NCI-H1694 (cell line): ENCODE results near the gene PITPNM3.

Source experiments
- DNase-seq: peaks from one replicate; lab custom pipeline; 2025; lab: John Stamatoyannopoulos, UW

PITPNM3 gene

DNA sequence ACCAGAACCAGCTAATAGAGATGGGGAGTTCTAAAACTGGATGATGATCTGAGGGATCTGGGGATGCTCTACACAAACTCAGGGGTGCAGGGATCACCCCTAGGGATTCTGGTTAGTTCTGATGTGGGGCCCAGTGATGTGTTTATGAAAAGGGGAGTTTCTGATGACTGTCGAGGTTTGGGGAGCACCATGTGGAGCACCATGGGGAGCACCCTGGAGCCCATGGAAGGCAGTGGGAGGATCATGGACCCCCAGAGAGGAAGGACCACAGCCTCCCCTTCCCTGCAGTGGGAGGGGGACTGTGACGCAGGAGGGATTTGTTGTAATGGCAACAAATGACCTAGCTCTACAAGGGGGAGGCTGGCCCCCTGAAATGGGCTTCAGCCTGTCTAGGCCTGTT is 93.7 kb downstream of the PITPNM3 start:
- DNase-seq = no peak

- DNase-seq = no peak
Measured at GRCh38 chr17:6461792-6462524, 94.4 kb downstream of the PITPNM3 start.

GRCh38 chr17:6461246-6461645 is 95.1 kb downstream of the PITPNM3 start:
- no peak for DNase-seq

GRCh38 chr17:6460531-6461161 is 95.7 kb downstream of the PITPNM3 start:
- no peak for DNase-seq

DNA sequence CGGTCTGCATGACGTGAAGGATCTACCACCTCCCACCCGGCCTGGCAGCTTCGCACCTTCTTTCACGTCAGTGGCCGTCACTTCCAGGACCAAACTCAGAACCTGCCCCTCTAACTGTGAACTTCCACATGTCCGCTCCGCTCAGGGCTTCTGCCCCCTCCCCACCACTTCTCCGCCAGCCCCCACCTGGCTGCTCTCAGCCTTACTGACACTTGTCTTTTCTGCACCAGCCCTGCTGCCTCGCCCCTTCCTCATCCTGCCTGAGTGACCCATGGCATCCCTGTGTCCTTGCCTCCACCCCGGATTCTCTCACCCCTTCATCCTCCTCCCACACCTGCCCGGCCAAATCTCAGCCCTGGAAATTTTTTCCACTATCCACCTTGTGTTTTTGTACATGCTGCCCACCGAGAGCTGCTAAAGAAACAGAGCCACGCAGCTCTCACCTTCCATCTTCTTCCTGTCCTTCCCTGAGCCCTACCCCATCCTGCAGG is 97.8 kb downstream of the PITPNM3 start:
- DNase-seq = no peak

- no peak for DNase-seq
Measured at GRCh38 chr17:6457688-6458459, 98.5 kb downstream of the PITPNM3 start.

DNA sequence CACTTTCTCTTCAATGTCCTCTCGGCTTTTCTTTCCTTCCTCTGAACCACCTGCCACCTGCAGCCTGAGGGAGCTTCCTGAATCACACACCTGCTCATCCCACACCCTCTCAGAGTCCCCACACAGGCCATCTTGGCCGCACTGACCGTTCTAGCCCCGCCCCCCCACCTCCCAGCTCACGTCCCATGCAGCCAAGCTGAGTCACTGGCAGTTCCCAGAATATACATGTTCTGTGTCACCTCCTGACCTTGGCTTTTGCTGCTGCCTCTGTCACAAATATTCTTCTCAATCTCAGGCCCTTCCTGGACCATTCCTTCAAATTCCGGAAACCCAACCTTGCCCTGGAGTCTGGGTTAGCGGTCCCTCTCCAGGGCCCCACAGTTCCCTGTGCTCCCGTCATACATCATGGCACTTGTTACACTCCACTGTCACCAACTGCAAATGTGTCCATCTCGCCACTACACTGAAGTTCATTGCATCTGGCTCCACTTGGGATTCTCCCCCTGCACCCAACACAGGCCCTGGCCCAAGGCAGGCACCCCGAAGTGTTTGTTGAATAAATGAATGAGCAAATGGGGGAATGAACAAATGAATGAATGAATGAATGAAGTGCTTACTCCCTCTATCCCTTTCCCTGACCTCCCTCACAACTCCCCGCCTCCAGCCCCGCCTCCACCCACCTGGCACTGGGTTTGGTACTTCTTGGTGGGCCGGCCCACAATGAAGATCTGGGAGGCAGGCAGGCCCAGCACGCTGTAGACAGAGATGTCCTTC is 99.3 kb downstream of the PITPNM3 start:
- no peak for DNase-seq

DNA sequence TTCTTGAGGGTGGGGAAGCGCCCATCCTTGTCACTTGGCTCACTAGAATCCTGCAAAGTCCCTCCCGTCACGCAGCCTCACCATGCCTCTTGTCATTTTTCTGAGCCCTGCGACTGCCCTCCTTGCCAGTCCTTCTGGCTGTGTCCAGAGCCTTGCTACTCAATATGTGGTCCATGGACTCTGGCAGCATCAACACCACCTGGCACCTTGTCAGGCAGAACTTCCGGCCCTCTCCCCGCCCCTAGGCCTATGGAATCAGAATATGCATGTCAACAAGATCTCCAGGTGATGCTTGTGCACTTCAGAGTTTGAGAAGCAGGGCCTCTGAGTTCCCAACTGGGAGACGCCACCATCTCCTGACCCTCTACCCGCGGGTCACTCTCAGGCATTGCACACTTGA is 100.0 kb downstream of the PITPNM3 start:
- DNase-seq = no peak

- DNase-seq = no peak
Measured at GRCh38 chr17:6455321-6455705, 101.0 kb downstream of the PITPNM3 start.

- no peak for DNase-seq
Measured at GRCh38 chr17:6454495-6455320, 101.6 kb downstream of the PITPNM3 start.

DNA sequence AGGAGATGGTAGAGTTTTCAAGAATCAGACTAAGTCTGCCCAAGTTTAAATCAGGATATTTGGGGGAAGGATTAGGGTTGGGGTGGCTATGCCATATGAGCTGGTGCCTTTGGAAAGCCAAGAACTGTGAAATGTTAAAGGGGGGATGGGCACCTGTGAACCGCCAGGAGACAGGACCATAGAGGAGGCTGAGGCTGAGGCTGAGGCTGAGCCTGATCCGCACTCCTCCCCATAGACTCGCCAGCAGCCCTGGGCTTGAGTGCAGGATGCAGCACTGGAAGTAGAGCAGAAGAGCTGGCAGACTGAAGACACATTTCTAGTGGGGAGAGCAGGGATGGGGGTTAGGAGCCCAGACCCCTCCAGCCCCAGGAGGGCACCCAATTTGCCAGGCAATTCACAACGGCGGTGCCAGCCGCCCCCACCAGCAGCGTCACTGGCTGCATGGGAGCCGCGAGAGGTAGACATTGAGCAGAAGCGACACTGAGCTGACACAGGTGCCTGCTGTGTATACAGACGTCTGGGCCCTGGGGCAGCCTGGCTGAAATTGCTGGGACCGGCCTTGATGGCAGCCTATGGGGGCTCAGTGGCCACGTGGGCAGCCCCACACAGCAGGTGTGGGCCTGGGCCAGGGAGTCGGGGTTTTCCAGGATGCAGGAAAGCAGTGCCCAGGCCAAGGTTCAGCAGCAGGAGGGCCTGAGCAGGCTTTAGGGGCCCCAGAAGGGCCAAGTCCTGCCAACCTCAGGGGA is 102.9 kb downstream of the PITPNM3 start:
- no peak for DNase-seq

DNA sequence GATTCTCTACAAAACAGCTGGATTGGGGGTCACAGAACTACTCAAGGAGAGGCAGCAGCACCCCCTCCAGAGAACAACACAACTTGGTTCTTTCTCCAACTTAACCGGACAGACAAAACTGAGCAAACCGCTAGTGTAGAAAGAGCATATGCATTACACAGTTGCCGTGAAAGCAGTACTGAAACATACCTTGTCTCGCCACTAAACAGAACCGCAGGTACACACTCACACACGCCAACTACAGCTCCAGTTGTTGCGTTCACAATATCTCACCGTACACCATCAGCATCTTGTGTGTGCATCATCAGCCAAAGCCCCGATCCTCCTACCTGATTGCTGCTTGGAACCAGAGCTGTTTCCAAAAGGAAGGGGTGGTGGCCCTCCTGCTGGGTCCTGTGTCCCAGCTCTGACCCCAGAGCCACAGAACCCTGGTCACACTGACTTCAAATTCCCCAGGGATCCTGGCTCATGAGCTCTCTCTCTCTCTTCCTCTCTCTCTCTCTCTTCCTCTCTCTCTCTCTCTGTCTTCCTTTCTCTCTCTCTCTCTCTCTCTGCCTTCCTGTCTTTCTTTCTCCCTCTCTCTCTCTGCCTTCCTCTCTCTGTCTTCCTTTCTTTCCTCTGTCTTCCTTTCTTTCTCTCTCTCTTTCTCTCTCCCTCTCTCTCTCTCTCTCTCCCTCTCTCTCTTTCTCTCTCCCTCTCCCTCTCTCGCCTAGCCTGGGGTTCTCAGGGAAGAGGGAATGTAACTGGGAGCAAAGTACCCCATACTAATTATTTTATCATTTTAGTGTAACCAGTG is 103.7 kb downstream of the PITPNM3 start:
- no peak for DNase-seq

GRCh38 chr17:6450926-6451832 is 105.2 kb downstream of the PITPNM3 start:
- DNase-seq = peak; percentile 5

DNA sequence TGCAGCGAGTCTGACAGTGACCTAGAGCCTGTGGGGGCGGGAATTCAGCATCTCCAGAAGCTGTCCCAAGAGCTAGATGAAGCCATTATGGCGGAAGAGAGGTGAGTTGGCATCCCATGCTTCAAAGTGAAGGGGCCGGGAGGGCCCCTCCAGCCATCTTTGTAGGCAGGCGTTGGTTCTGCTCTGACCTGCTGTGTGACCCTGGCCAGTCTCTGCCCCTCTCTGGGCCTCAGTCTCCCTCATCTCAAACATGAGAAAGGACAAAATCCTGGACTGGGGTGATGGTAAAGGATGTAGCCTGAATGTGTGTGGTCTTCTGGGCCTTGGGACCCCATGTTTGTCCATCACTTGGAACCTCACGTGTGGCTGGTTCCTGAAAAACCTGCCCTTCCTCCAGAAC is 107.0 kb downstream of the PITPNM3 start:
- no peak for DNase-seq

DNA sequence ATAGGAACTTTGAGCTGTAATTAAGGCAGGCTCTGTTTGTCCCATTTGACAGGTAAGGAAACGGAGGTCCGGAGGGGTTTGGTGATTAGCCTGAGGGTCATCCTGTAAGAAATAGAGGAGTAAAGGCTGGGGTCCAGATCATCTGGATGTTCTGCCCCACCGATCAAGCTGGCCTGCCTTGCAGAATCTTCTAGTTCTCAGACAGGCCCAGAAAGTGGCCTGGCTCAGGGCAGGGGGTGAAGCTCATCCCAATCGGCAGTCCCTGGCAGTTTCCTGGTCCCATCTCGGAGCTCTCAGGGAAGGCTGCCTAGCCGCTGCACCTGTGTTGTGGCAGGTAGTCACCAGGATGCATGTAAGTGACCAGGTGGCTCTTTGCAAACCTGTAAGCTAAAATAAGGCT is 107.9 kb downstream of the PITPNM3 start:
- no peak for DNase-seq

GRCh38 chr17:6446516-6447100 is 109.7 kb downstream of the PITPNM3 start:
- DNase-seq = no peak

DNA sequence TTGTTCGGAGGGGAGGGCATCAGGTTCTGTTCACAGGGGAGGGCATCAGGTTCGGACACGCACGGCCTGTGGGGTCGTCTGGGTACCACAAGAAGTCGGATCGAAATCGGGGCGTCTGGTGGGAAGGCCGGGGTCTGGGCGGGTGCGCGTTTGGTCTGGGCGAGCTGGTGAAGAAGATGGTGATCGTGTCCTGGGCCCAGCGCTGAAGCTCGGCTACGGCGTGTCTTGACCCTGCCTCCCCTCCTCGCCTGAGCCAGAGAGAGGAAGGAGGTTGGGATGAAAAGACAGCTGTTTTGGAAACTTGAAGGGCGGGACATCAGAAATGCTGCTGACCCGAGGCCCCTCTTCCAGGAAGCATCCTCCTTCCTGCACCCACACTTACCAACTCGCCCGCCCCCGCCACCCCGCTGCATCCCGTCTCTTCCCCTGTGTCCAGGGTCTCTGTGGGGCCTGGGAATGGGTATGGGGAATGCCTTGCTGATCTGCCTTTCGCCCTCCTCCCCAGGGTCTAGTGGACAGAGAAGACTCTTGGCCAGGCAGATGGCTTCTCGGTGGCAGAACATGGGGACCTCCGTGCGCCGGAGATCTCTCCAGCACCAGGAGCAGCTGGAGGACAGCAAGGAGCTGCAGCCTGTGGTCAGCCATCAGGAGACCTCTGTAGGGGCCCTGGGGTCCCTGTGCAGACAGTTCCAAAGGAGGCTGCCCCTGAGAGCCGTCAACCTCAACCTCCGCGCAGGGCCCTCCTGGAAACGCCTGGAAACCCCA is 111.6 kb downstream of the PITPNM3 start:
- no peak for DNase-seq
